GM12892 (cell line): ENCODE results near the gene OTOS.

Experiments
- POLR2A ChIP-seq: IDR thresholded peaks from 2 replicates; pipeline ENCODE4 v1.6.1; 2011; ENCODE audit warnings: low read depth, low read length, control low read depth
- POLR2AphosphoS5 ChIP-seq: IDR thresholded peaks from 2 replicates; pipeline ENCODE4 v1.6.1; 2011; ENCODE audit warnings: low read depth, low read length, control low read depth
- TAF1 ChIP-seq: IDR thresholded peaks from 2 replicates; pipeline ENCODE4 v1.6.1; 2011; ENCODE audit warnings: low read depth, mild to moderate bottlenecking, control low read depth, low read length, borderline replicate concordance

- TF ChIP-seq POLR2A: no peak
- no peak for TF ChIP-seq TAF1
- no peak for TF ChIP-seq POLR2AphosphoS5
Measured at GRCh38 chr2:240134956-240135520, 5.4 kb downstream of the OTOS start.
